Measurements from ENCODE around the gene CDCP1. TPM values are rescaled to one million over a fixed set of nuclear protein-coding genes. Genes with fewer than 3 reads are reported as not detected.

Gene CDCP1
- polyA plus RNA-seq, 4 donors, result 0.49 to 2.0 (median 1.1) TPM

Other genes with a start within 250 kb of the CDCP1 start
- 10 to 100 TPM; 81.7 to 97.9 (median 84.8) TPM for gene ZDHHC3, start 170.2 kb downstream of the CDCP1 start, polyA plus RNA-seq (ENCODE audit: insufficient read length in 4 of 4)
- 10 to 100 TPM; 41.2 to 54.7 (median 51.5) TPM for gene EXOSC7, start 170.1 kb downstream of the CDCP1 start, polyA plus RNA-seq (ENCODE audit: insufficient read length in 4 of 4)
- 10 to 100 TPM; 27.0 to 76.6 (median 35.8) TPM for gene CLEC3B, start 120.1 kb downstream of the CDCP1 start, polyA plus RNA-seq (ENCODE audit: insufficient read length in 4 of 4)
- gene TMEM158, start 79.9 kb upstream of the CDCP1 start, polyA plus RNA-seq (ENCODE audit: insufficient read length in 4 of 4), result 10 to 100 TPM in 2 of 4 donors, 1 to 10 TPM in 2; 7.0 to 38.2 (median 9.3) TPM
- 10 to 100 TPM; 18.1 to 30.6 (median 28.5) TPM for gene LARS2, start 242.2 kb upstream of the CDCP1 start, polyA plus RNA-seq (ENCODE audit: insufficient read length in 4 of 4)

Data from left renal pelvis (tissue), 4 donors.